Measurements from ENCODE around the gene PLA2G3. TPM values are rescaled to one million over a fixed set of nuclear protein-coding genes. Genes with fewer than 3 reads are reported as not detected.

The PLA2G3 gene
- total RNA-seq, 1 experiment from 2014 or later: not detected

- no peaks in the 10 kb centered on the region for H3K9me3 ChIP-seq
- no peaks in the 10 kb centered on the region for H3K27me3 ChIP-seq (replicated peaks; ENCODE audit: control insufficient read depth, insufficient read depth, low read length)
- Mint-ChIP-seq H3K36me3 (ENCODE audit: insufficient read depth, unreplicated experiment) (peaks cover 13% of the 10 kb centered on the region), H3K4me1 (ENCODE audit: low read depth, unreplicated experiment) (no peaks in the 10 kb centered on the region), H3K4me3 (ENCODE audit: unreplicated experiment) (no peak overlapping the region), H3K9me3 (ENCODE audit: unreplicated experiment) (no peaks in the 10 kb centered on the region), H3K27me3 (ENCODE audit: insufficient read depth, unreplicated experiment) (no peaks in the 10 kb centered on the region), H3K27ac (ENCODE audit: unreplicated experiment) (no peak overlapping the region)
- no peak overlapping the region for H3K4me3 ChIP-seq (ENCODE audit: low read depth, low read length)
- intact Hi-C loops (cut with micrococcal nuclease; ENCODE audit: unreplicated experiment): no loop called here
- ChIA-PET POLR2A (no interaction called here), CTCF (no interaction called here)
- no TSS peak for BruUV-seq (replicated peaks)
- DNase-seq: no peak
- no peaks in the 10 kb centered on the region for H3K4me1 ChIP-seq
- no peaks in the 10 kb centered on the region; the same call in none of the 2 replicates for H3K36me3 ChIP-seq (ENCODE audit: control insufficient read depth, insufficient read depth, low read length)
- no peak for TF ChIP-seq CTCF (IDR thresholded peaks at IDR 0.05; ENCODE audit: insufficient read depth in 1 of 2, low read depth in 1 of 2, low read length in 1 of 2, severe bottlenecking in 1 of 2, unreplicated experiment in 1 of 2)
Measured at GRCh38 chr22:31094021-31094551, 46.2 kb downstream of the PLA2G3 start.

- no peaks in the 10 kb centered on the region; the same call in none of the 2 replicates for H3K36me3 ChIP-seq (ENCODE audit: control insufficient read depth, insufficient read depth, low read length)
- POLR2A ChIA-PET: no interaction called here
Measured at GRCh38 chr22:31093086-31093850, 47.0 kb downstream of the PLA2G3 start.

GRCh38 chr22:31092161-31092560, 48.1 kb downstream of the PLA2G3 start:
- Mint-ChIP-seq H3K4me3 (ENCODE audit: unreplicated experiment) (no peak overlapping the region), H3K4me1 (ENCODE audit: low read depth, unreplicated experiment) (no peaks in the 10 kb centered on the region), H3K27me3 (ENCODE audit: insufficient read depth, unreplicated experiment) (no peaks in the 10 kb centered on the region), H3K36me3 (ENCODE audit: insufficient read depth, unreplicated experiment) (peaks cover 19% of the 10 kb centered on the region), H3K9me3 (ENCODE audit: unreplicated experiment) (no peaks in the 10 kb centered on the region), H3K27ac (ENCODE audit: unreplicated experiment) (no peak overlapping the region)
- H3K4me1 ChIP-seq: no peaks in the 10 kb centered on the region
- DNase-seq: no peak
- no peak overlapping the region for H3K4me3 ChIP-seq (ENCODE audit: low read depth, low read length)
- CTCF ChIA-PET: interaction anchor here (0.7 kb wide), 1 partner anchor 76 kb away, joined by 3 read pairs; no protein-coding TSS in a partner anchor
- BruUV-seq (replicated peaks): no TSS peak
- no peaks in the 10 kb centered on the region for H3K9me3 ChIP-seq
- no peaks in the 10 kb centered on the region for H3K27me3 ChIP-seq (replicated peaks; ENCODE audit: control insufficient read depth, insufficient read depth, low read length)
- no peaks in the 10 kb centered on the region; the same call in none of the 2 replicates for H3K36me3 ChIP-seq (ENCODE audit: control insufficient read depth, insufficient read depth, low read length)
- intact Hi-C loops (cut with micrococcal nuclease; ENCODE audit: unreplicated experiment): no loop called here
- TF ChIP-seq CTCF (IDR thresholded peaks at IDR 0.05; ENCODE audit: insufficient read depth in 1 of 2, low read depth in 1 of 2, low read length in 1 of 2, severe bottlenecking in 1 of 2, unreplicated experiment in 1 of 2): no peak
- POLR2A ChIA-PET: no interaction called here

More at GRCh38 chr22:31093086-31093850, 47.0 kb downstream of the PLA2G3 start:
- intact Hi-C loops (cut with micrococcal nuclease; ENCODE audit: unreplicated experiment): no loop called here
- Mint-ChIP-seq H3K36me3 (ENCODE audit: insufficient read depth, unreplicated experiment) (peaks cover 13% of the 10 kb centered on the region), H3K4me3 (ENCODE audit: unreplicated experiment) (no peak overlapping the region), H3K27me3 (ENCODE audit: insufficient read depth, unreplicated experiment) (no peaks in the 10 kb centered on the region), H3K27ac (ENCODE audit: unreplicated experiment) (no peak overlapping the region), H3K9me3 (ENCODE audit: unreplicated experiment) (no peaks in the 10 kb centered on the region), H3K4me1 (ENCODE audit: low read depth, unreplicated experiment) (no peaks in the 10 kb centered on the region)
- BruUV-seq (replicated peaks): no TSS peak
- no peak for DNase-seq
- no peaks in the 10 kb centered on the region for H3K9me3 ChIP-seq
- no peak overlapping the region for H3K4me3 ChIP-seq (ENCODE audit: low read depth, low read length)
- CTCF ChIA-PET: no interaction called here
- no peaks in the 10 kb centered on the region for H3K4me1 ChIP-seq
- H3K27me3 ChIP-seq (replicated peaks; ENCODE audit: control insufficient read depth, insufficient read depth, low read length): no peaks in the 10 kb centered on the region
- no peak for TF ChIP-seq CTCF (IDR thresholded peaks at IDR 0.05; ENCODE audit: insufficient read depth in 1 of 2, low read depth in 1 of 2, low read length in 1 of 2, severe bottlenecking in 1 of 2, unreplicated experiment in 1 of 2)

Measured in Caco-2 (cell line).